H1 (cell line): ENCODE measurements around the gene MANSC1. TPM values are rescaled to one million over a fixed set of nuclear protein-coding genes. Genes with fewer than 3 reads are reported as not detected.

ENCODE experiments used
- BACH1 ChIP-seq: IDR thresholded peaks from 2 replicates; pipeline ENCODE4 v1.6.1; 2012; ENCODE audit warnings: low read length, improper control_type of control experiment
- CHD7 ChIP-seq: fragments of 300-600 bp; sonication (generic); IDR thresholded peaks from 2 replicates; pipeline ENCODE4 v1.7.1; 2012; ENCODE audit warnings: low read length, moderate library complexity, mild to moderate bottlenecking, inconsistent platforms; ENCODE audit not compliant: insufficient replicate concordance
- FOSL1 ChIP-seq: IDR thresholded peaks from 2 replicates; pipeline ENCODE4 v1.6.1; 2011; ENCODE audit warnings: mild to moderate bottlenecking, low read depth, low read length, moderate library complexity; ENCODE audit not compliant: insufficient read depth
- GABPA ChIP-seq: IDR thresholded peaks from 2 replicates; pipeline ENCODE4 v1.6.1; 2011; ENCODE audit warnings: mild to moderate bottlenecking, low read length, moderate library complexity, borderline replicate concordance; ENCODE audit not compliant: insufficient read depth
- HDAC2 ChIP-seq, 2 experiments: fragments of 300-600 bp in 1 of 2; sonication (generic) in 1 of 2; IDR thresholded peaks; 2 replicates each; pipeline ENCODE4 v1.6.1; 2011 to 2012; ENCODE audit warnings: low read depth in 2 of 2, low read length in 2 of 2, mild to moderate bottlenecking in 2 of 2, moderate library complexity in 2 of 2, borderline replicate concordance in 1 of 2, inconsistent platforms in 1 of 2
- HDAC6 ChIP-seq: IDR thresholded peaks from one replicate; pipeline ENCODE4 v1.7.1; 2012; ENCODE audit warnings: low read depth, mild to moderate bottlenecking, inconsistent platforms, low read length, moderate library complexity
- NANOG ChIP-seq: IDR thresholded peaks from 2 replicates; pipeline ENCODE4 v1.6.1; 2011; ENCODE audit warnings: low read length, low read depth, mild to moderate bottlenecking, inconsistent platforms; ENCODE audit not compliant: insufficient read depth, poor library complexity, severe bottlenecking
- SIX5 ChIP-seq: IDR thresholded peaks from 2 replicates; pipeline ENCODE4 v1.6.1; 2011; ENCODE audit warnings: mild to moderate bottlenecking, low read depth, low read length
- TCF12 ChIP-seq: IDR thresholded peaks from 2 replicates; pipeline ENCODE4 v1.6.1; 2011; ENCODE audit warnings: low read depth, mild to moderate bottlenecking, low read length
- ZNF274 ChIP-seq: IDR thresholded peaks from 2 replicates; pipeline ENCODE4 v1.7.0; 2012; ENCODE audit warnings: low read length, borderline replicate concordance; ENCODE audit errors: extremely low read depth
- polyA plus RNA-seq, 7 experiments: library from polyadenylated mRNA; depleted of rRNA in 3 of 7; stranded (reverse) in 5 of 7; unstranded in 2 of 7; fragments of >200 nt in 5 of 7; fragments of 200-250 nt in 2 of 7; gene quantifications; 1 replicate in 5 of 7; 2 replicates in 1 of 7; 4 replicates in 1 of 7; pipeline versions ENCODE4 v1.2.1 to v1.2.3, GENCODE V29; 2011 to 2013; ENCODE audit warnings: missing spikeins in 2 of 7, mixed read lengths in 2 of 7
- total RNA-seq: library from RNA; stranded (reverse); fragmentation: NEBNext Ultra II Directional; extraction: Animal tissue kit (Norgen Biotek cat#: 25700); gene quantifications from 2 replicates; pipeline ENCODE4 v1.2.1, GENCODE V29; 2021

Gene MANSC1
- total and polyA plus RNA-seq, 2 of the 8 experiments (the other 6 are each of a cell fraction or from before 2014, with no cell fraction given) = 2.0 to 8.9 TPM

GRCh38 chr12:12378616-12379015 lies 28.6 kb upstream of the MANSC1 start (continued):
- no peak for TF ChIP-seq CHD7
- TF ChIP-seq FOSL1 = no peak
- no peak for TF ChIP-seq GABPA
- no peak for TF ChIP-seq NANOG
- no peak for TF ChIP-seq HDAC6
- TF ChIP-seq HDAC2 (IDR thresholded peaks at IDR 0.05; ENCODE audit: borderline replicate concordance in 1 of 2, low read depth in 2 of 2, low read length in 2 of 2) = no peak
- no peak for TF ChIP-seq BACH1
- TF ChIP-seq SIX5 = no peak
- TF ChIP-seq ZNF274 = no peak
- no peak for TF ChIP-seq TCF12
- TF ChIP-seq, all 59 proteins: peak for 0
